Measurements from ENCODE around the gene GCDH. TPM values are rescaled to one million over a fixed set of nuclear protein-coding genes. Genes with fewer than 3 reads are reported as not detected.
"Not testable (repeated sequence)": the region's sequence is repeated elsewhere in the genome, so short reads cannot be mapped to it uniquely, and the experiment has no call there.

GCDH gene
- polyA plus RNA-seq (ENCODE audit: insufficient read length) = 30.4 TPM

DNA sequence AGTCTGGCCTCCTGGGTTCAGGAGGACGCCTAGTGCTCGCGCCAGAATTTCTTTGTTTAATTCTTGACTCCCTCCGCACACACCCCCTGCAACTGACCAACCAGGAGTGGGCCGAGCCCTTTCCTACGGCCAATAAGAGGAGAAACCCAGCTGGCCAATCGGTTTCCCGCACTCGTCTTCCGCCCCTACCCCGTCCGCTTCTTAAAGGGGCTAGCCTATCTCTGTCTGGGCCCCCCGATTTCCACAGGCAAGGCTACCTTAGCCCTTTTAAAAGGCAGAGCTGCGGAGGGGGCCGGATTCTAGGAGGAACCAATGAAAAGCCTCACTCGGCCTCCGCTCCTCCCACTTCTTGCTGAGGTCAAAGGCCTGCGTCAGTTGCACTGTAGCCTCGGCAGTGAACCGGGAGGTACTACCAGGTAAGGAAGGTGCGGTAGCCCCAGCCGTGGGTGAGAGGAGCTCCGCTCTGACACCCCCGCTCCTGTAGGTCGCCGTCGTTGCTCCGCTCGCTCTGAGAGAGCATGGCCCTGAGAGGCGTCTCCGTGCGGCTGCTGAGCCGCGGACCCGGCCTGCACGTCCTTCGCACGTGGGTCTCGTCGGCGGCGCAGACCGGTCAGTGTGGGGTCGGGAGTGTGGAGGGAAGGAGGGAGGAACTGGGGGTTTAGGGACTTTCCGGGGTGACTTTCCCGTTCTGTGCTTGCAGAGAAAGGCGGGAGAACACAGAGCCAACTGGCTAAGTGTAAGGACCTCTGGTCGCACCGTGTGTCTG lies at the start of gene GCDH:
Gene GCDH (plus strand): TSS at position 374 of the 766 bp plus-strand sequence. CDS start 145 bp downstream, at position 519.
- DNase-seq = peak; percentile 96

DNA sequence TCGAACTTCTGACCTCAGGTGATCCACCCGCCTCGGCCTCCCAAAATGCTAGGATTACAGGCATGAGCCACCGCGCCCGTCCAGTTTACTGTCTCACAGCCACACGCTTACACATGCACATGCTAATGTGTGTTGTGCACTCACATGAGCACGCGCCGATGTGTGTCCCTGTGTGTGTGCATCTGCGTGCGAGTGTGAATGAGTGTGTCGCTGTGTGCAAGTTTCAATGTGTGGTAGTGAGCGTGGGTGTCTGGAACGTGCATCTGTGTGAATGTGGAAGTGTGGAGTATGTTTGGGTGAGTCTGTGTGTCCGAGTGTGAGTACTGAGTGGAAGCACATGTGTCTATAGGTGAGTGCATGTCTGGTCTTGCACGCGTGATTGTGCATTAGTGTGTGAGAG lies 48.4 kb upstream of the GCDH start:
- no peak for DNase-seq

DNA sequence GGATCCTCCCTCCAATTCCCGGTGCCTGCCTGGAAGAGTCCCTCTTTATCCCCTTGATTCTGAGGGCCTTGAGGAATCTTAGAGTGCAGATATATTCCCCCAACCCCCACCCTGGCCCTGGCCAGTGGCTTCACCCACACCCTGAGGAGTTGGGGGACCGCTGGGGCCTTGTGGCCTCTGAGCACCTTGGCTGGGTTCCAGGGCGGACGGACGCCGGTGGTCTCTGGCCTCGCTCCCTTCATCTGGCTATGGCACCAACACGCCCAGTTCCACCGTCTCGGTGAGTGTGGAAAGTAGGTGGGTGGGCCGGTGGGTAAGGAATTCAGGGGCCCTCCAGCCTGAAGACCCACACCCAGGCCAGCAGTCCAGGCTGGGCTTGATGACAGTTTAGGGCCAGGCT lies 47.6 kb upstream of the GCDH start:
- DNase-seq = no peak

DNA sequence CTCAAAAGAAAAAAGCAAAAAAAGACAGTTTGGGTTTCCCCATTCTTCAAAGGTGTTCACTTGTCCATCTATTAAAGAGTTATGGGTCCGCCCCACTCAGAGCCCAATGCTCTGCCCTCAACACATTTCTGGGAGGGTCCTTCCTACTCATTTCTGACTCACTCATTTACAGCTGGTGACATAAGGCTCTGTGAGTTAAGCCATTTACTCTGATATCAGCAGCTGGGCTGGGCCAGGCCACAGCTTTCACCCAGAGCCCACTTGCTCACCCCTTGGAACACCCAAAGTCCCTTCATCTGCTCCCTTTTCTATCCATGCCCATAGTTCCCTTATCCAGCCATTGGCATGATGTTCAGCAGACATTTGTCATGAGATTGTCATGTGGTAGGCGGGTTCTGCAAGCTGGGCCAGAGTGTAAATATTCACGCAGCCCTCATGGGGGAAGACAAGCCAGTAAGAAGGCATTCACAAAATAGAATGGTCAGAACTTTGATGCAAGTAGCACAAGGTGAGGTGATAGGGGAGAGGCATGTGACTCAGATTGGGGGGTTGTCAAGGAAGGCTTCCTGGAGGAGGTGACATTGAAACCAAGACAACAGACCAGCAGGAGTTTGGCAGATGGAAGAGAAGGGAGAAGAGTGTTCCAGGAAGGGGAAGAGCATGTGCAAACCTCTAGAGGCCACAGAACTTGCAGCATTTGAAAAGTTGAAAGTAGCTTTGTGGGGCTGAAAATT lies 46.8 kb upstream of the GCDH start:
- DNase-seq = no peak

DNA sequence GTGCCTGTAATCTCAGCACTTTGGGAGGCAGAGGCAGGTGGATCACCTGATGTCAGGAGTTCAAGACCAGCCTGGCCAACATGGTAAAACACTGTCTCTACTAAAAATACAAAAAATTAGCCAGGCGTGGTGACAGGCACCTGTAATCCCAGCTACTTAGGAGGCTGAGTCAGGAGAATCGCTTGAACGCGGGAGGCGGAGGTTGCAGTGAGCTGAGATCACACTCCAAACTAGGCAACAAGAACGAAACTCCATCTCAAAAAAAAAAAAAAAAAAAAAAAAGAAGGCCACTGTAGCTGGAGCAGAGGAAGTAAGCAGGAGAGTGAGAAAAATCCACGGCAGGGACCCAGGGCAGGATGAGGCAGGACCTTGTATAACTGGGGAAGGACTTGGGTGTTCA lies 44.3 kb upstream of the GCDH start:
- DNase-seq = not testable (repeated sequence)

DNA sequence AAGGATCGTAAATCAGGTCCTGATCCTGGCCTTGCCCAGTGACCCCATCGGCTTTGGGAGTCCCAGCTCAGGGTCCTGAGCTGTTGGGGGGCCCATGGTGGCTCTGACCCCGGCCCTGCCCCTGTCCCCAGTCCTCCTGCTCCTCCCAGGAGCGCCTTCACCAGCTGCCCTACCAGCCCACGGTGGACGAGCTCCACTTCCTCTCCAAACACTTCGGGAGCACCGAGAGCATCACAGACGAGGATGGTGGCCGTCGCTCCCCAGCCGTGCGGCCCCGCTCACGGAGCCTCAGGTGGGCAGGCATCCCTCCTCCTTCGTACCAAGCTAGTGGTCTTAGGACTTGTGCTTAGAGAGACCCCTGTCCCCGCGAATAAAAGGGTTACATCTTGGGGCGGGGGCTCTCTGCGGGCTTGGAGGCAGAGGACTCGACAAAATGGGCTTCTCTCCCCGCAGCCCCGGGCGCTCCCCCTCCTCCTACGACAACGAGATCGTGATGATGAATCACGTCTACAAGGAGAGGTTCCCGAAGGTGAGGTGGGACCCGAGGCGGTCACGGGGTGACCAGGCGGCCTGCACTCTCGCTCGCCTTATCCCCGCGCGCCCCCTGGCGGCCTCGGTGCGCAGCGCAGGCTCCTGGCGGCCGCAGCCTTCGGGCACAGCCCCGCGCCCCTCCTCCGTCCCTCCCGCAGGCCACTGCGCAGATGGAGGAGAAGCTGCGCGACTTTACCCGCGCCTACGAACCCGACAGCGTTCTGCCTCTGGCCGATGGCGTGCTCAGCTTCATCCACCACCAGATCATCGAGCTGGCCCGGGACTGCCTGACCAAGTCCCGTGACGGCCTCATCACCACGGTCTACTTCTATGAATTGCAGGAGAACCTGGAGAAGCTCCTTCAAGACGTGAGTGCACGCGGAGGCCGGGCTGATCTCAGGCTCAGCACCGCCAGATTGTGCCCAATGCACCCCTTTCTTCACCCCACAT lies 43.5 kb upstream of the GCDH start:
- DNase-seq = peak; percentile 87

DNA sequence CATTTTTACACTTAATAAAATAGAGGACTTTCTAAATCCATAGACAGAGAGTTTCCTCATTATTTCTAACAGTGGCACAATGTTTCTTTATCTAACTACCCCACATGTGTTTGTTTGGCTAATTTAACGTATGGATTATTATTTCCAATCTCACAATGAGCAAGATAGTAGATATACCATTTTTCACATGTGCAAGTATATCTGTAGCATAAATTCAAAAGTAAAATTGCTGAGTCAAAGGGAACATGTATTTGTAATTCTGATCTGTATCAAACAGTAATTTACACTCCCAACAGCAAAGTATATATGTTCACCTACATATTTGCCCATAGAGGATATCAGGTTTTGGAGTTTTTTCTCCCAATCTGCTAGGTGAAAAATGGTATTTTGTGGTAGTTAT lies 34.3 kb upstream of the GCDH start:
- DNase-seq = no peak

DNA sequence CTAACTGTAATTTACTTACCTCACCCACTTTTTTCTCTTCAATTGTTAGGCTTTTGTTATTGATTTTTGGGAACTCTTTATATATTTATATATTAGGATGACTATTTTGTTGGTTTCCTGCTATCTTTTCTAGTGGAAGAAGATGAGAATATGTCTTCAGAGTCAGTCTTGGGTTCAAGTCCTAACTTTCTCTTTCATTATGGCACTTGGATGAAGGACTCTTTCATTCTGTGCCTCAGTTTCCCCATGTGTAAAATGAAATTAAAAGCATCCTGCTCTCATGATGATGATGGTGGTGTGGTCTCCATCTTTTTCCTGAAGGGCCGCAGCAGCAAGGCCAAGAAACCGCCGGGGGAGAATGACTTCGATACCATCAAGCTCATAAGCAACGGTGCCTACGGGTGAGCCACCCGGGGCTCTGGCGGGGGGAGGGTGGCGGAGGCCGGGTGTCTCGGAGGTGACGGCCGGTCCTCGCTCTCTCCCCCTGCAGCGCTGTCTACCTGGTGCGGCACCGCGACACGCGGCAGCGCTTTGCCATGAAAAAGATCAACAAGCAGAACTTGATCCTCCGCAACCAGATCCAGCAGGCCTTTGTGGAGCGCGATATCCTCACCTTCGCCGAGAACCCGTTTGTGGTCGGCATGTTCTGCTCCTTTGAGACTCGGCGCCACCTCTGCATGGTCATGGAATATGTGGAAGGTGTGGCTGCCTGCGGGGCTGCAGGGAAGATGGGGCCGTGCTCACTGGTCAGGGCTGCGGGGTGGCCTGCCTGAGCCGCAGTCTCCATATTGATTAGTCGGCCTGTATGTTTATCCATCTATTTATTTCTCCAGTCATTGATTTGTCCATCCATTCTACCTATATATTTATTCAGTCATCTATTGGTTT lies 32.7 kb upstream of the GCDH start:
- DNase-seq = no peak

DNA sequence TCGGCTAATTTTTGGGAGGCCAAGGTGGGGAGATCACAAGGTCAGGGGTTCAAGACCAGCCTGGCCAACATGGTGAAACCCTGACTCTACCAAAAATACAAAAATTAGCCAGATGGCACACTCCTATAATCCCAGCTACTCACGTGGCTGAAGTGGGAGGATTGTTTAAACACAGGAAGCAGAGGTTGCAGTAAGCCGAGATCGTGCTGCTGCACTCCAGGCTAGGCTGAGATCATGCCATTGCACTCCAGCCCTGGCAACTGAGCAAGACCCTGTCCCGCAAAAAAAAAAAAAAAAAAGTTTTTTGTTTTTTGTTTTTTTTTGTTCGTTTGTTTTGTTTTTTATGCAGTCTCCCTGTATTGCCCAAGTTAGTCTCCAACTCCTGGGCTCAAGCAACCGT lies 31.4 kb upstream of the GCDH start:
- no peak for DNase-seq

DNA sequence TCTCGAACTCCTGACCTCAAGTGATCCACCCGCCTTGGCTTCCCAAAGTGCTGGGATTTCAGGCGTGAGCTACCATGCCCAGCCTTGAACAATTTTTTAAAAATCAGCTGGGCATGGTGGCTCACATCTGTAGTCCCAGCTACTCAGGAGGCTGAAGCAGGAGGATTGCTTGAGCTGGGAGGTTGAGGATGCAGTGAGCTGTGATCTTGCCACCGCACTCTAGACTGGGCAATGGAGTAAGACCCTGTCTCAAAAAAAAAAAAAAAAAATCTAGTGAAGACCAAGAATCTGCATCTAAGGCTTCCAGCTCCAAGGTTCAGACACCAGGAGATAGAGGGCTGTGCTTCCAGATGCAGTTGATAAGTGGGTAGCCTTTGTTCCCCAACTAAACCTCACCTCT lies 26.8 kb upstream of the GCDH start:
- no peak for DNase-seq

DNA sequence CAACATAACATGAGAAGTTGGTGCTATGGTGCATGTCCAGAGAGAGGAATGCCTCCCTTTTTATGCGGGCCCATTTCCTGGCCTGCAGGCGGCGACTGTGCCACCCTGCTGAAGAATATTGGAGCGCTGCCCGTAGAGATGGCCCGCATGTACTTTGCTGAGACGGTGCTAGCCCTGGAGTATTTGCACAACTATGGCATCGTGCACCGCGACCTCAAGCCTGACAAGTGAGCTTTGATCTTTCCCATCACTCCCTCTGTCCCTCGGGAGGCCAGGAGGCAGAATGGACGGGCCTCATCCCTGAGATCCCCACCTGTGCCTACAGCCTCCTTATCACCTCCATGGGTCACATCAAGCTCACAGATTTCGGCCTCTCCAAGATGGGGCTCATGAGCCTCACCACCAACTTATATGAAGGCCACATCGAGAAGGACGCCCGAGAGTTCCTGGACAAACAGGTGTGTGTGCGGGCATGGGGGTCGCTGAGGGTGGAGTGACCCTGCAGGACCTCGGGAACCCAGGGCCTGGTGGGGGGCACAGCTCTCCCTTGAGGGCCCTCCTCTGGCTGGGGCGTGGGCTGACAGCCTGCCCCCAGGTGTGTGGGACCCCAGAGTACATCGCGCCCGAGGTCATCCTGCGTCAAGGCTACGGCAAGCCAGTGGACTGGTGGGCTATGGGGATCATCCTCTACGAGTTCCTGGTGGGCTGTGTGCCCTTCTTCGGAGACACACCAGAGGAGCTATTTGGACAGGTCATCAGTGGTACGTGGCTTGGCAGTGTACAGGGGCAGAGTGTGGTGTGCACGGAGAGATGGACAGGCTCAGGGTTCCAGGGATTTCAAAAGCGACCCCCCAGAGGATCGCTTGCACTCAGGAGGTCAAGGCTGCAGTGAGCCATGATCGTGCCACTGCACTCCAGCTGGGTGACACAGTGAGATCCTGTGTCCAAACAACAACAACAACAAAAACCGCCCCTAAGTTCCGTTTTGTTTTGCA lies 25.9 kb upstream of the GCDH start:
- DNase-seq = no peak

DNA sequence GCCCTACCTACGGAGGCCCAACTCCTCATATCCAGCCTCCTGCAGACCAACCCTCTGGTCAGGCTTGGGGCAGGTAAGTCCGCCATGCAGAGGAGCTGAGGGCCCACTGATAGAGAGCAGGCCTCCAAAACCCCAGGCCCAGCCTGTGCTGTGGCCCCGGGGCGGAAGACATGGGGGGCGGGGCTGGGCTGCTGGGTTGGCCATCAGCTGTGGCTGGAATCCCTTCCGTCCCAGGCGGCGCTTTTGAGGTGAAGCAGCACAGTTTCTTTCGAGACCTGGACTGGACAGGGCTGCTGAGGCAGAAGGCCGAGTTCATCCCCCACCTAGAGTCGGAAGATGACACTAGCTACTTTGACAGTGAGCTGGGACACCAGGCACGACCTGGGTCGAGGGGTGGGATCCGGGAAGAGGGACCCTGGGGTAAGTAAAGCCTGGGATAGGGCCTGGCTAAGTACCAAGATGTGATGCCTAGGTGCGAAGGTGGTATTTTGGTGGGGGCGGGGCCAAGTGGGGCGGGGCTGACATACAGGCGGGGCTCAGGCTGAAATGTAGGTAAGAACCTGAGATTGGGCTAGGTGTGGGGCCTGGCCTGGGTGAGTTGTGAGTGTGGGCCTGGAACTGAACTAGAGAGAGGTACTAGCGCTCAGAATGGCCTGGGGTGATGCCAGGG lies 25.1 kb upstream of the GCDH start:
- DNase-seq = no peak

DNA sequence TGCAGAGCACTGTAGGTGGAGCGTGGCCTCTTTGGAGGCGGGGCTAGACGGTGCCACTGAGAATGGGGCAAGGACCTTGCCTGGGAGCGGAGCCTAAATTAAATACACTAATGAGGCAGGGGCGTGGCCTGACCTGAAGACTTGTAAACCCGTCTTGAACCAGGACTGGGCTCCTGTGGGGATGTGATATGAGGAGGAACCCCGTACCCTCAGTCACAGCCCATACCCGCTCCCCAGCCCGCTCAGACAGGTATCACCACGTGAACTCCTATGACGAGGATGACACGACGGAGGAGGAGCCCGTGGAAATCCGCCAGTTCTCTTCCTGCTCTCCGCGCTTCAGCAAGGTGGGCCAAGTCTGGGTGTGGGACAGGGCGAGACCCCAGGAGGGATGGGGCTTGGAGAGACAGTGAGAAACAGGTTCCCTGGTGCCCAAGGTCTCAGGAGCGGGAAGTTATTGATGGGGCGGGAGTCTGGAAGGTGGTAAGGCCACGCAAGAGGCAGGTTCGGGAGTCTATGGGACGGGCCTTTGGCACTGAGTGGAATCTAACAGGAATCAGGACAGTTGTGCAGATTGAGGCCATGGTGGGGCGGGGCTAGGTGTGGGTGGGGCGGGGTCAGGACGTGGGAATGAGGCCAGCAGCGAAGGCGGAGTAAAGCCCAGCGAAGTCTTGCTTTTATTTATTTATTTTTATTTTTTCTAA lies 24.4 kb upstream of the GCDH start:
- DNase-seq = no peak

DNA sequence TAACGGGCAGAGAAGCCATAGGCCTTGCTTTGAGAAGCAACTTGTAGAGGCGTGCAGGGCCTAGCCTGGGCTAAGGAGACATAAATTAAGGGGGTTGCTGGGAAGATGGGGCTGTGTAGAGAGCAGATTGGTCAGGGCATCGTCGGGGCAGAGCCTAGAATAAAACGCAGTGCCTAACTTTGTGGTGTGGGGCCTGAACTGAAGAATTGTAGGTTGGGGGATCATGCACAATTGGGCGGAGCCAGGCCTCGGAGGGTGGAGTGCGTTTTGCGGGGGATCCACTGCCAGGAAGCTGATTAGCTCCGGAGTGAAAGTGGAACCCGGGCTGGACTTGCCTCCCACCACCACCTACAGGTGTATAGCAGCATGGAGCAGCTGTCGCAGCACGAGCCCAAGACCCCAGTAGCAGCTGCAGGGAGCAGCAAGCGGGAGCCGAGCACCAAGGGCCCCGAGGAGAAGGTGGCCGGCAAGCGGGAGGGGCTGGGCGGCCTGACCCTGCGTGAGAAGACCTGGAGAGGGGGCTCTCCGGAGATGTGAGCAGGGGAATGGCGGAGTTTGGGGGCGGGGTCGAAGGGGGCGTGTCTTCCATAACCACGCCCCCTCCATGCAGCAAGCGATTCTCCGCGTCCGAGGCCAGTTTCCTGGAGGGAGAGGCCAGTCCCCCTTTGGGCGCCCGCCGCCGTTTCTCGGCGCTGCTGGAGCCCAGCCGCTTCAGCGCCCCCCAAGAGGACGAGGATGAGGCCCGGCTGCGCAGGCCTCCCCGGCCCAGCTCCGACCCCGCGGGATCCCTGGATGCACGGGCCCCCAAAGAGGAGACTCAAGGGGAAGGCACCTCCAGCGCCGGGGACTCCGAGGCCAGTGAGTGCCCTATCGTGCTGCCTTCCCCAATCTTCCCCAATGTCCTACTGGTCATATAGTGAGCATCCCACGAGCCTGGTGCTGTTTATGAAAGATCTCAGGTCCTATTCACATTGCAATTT lies 23.6 kb upstream of the GCDH start:
- peak; percentile 74 for DNase-seq

DNA sequence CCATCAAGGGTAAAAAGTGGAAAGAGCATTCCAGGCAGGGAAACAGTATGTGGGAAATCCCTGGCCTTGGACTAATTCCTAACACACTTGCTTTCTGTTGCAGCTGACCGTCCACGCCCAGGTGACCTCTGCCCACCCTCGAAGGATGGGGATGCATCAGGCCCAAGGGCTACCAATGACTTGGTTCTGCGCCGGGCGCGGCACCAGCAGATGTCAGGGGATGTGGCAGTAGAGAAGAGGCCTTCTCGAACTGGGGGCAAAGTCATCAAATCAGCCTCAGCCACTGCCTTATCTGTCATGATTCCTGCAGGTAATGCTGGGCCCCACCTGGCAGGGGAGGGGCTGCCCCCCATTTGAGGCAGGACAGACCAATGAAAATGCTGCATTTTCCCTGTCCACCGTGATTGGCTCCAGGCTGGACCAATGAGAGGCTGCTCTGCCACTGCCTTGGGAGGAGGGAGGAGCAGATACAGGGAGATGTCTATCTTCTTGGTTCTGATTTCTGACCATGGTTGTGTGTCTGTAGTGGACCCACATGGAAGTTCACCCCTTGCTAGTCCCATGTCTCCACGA lies 22.3 kb upstream of the GCDH start:
- no peak for DNase-seq

DNA sequence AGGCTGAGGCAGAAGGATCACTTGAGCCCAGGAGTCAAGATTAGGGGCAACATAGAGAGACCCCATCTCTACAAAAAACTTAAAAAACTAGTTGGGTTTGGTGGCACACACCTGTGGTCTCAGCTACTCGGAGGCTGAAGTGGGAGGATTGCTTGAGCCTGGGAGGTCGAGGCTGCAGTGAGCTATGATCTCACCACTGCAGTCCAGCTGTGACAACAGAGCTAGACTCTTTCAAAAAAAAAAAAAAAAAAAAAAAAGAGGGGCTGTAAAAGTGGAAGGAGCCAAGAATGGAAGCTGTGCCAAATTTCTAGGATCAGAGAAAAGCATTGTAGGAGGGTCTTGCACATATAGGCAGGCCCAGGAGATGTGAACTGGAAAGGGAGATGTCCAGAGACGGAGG lies 19.3 kb upstream of the GCDH start:
- no peak for DNase-seq

DNA sequence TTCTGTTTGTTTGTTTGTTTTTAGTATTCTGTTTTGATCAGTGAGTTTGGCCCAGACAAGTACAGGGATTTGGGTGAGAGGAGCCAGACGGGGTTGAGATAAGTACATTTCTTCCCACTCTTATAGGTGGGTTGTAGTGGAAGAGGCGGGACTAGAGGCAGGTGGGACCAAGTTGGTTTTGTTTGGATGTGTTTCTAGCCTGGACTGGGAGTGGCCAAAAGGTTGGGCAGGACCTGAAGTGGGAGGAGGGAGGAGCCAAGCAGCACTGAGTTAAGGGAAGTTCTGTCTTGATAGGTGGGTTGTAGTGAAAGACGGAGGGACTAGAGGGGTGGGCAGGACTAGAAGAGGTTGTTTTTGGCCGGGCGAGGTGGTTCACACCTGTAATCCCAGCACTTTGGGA lies 18.7 kb upstream of the GCDH start:
- DNase-seq = no peak

Measured in hindlimb muscle (tissue), 1 donor.